ENCODE results near the gene TMEM123.

Gene TMEM123

GRCh38 chr11:102360681-102361080, 91.9 kb downstream of the TMEM123 start:
- no peak for TF ChIP-seq CTCF (conservative IDR thresholded peaks at IDR 0.05; ENCODE audit: low read length)
- Histone ChIP-seq H3K27me3 (ENCODE audit: insufficient read depth, low read length, poor library complexity, severe bottlenecking) (no peaks in the 10 kb centered on the region), H3F3A (ENCODE audit: low read depth) (peaks cover 16% of the 10 kb centered on the region; the same call in 1 of the 2 replicates), H3K9ac (ENCODE audit: low read depth, low read length, poor library complexity, severe bottlenecking) (peak overlapping the region; percentile 14), H3K9me3 (ENCODE audit: insufficient read depth, low read depth, low read length) (peaks cover 9% of the 10 kb centered on the region; the same call in 1 of the 2 replicates), H3K4me2 (ENCODE audit: low read depth, low read length, poor library complexity, severe bottlenecking) (peak overlapping the region; percentile 73), H3K79me2 (ENCODE audit: insufficient read depth, low read length) (peaks cover 25% of the 10 kb centered on the region), H4K20me1 (ENCODE audit: insufficient read depth, low read length, poor library complexity, severe bottlenecking) (peaks cover 13% of the 10 kb centered on the region), H2AFZ (ENCODE audit: low read length) (no peak overlapping the region), H3K4me3 (ENCODE audit: low read length, poor library complexity, severe bottlenecking) (peak overlapping the region; percentile 46), H3K9me2 (replicated peaks; ENCODE audit: low read depth, low read length) (no peaks in the 10 kb centered on the region), H3K4me1 (ENCODE audit: insufficient read depth, low read length, poor library complexity, severe bottlenecking) (peaks cover 33% of the 10 kb centered on the region), H3K36me3 (ENCODE audit: insufficient read depth, low read length) (peaks cover 42% of the 10 kb centered on the region)

GRCh38 chr11:102359372-102359771, 93.2 kb downstream of the TMEM123 start:
- Histone ChIP-seq H3K9ac (ENCODE audit: low read depth, low read length, poor library complexity, severe bottlenecking) (no peak overlapping the region), H3F3A (ENCODE audit: low read depth) (peaks cover 16% of the 10 kb centered on the region; the same call in 1 of the 2 replicates), H3K27me3 (ENCODE audit: insufficient read depth, low read length, poor library complexity, severe bottlenecking) (no peaks in the 10 kb centered on the region), H4K20me1 (ENCODE audit: insufficient read depth, low read length, poor library complexity, severe bottlenecking) (peaks cover 13% of the 10 kb centered on the region), H2AFZ (ENCODE audit: low read length) (no peak overlapping the region), H3K36me3 (ENCODE audit: insufficient read depth, low read length) (peaks cover 31% of the 10 kb centered on the region), H3K9me3 (ENCODE audit: insufficient read depth, low read depth, low read length) (peaks cover 16% of the 10 kb centered on the region), H3K4me1 (ENCODE audit: insufficient read depth, low read length, poor library complexity, severe bottlenecking) (peaks cover 33% of the 10 kb centered on the region), H3K4me3 (ENCODE audit: low read length, poor library complexity, severe bottlenecking) (no peak overlapping the region), H3K4me2 (ENCODE audit: low read depth, low read length, poor library complexity, severe bottlenecking) (no peak overlapping the region), H3K79me2 (ENCODE audit: insufficient read depth, low read length) (peaks cover 33% of the 10 kb centered on the region), H3K9me2 (replicated peaks; ENCODE audit: low read depth, low read length) (no peaks in the 10 kb centered on the region)
- TF ChIP-seq EZH2phosphoT487 (IDR thresholded peaks at IDR 0.05; ENCODE audit: borderline replicate concordance) (no peak), CTCF (conservative IDR thresholded peaks at IDR 0.05; ENCODE audit: low read length) (no peak)

- Histone ChIP-seq H3K9me2 (replicated peaks; ENCODE audit: low read depth, low read length) (no peaks in the 10 kb centered on the region), H3K4me1 (ENCODE audit: insufficient read depth, low read length, poor library complexity, severe bottlenecking) (peaks cover 28% of the 10 kb centered on the region), H3K9ac (ENCODE audit: low read depth, low read length, poor library complexity, severe bottlenecking) (no peak overlapping the region), H4K20me1 (ENCODE audit: insufficient read depth, low read length, poor library complexity, severe bottlenecking) (peaks cover 12% of the 10 kb centered on the region), H3K4me3 (ENCODE audit: low read length, poor library complexity, severe bottlenecking) (no peak overlapping the region), H3K36me3 (ENCODE audit: insufficient read depth, low read length) (peaks cover 14% of the 10 kb centered on the region), H3K27me3 (ENCODE audit: insufficient read depth, low read length, poor library complexity, severe bottlenecking) (no peaks in the 10 kb centered on the region), H3K4me2 (ENCODE audit: low read depth, low read length, poor library complexity, severe bottlenecking) (no peak overlapping the region), H3K79me2 (ENCODE audit: insufficient read depth, low read length) (peaks cover 39% of the 10 kb centered on the region), H3F3A (ENCODE audit: low read depth) (peaks cover 16% of the 10 kb centered on the region; the same call in 1 of the 2 replicates), H3K9me3 (ENCODE audit: insufficient read depth, low read depth, low read length) (peaks cover 16% of the 10 kb centered on the region), H2AFZ (ENCODE audit: low read length) (no peak overlapping the region)
- TF ChIP-seq CTCF (conservative IDR thresholded peaks at IDR 0.05; ENCODE audit: low read length) = no peak
- no peak for TF ChIP-seq EZH2phosphoT487 (IDR thresholded peaks at IDR 0.05; ENCODE audit: borderline replicate concordance)
Observed at GRCh38 chr11:102357116-102357515, 95.4 kb downstream of the TMEM123 start.

Data from Loucy (cell line).